ENCODE measurements around the gene B4GALNT3. TPM values are rescaled to one million over a fixed set of nuclear protein-coding genes. Genes with fewer than 3 reads are reported as not detected.

The B4GALNT3 gene
- total RNA-seq, 2 experiments from 2014 or later = 3.4 to 5.4 TPM

- ChIA-PET CTCF (ENCODE audit: unreplicated experiment) (no interaction called here), POLR2A (no interaction called here)
- DNase-seq (ENCODE audit: low spot score) = no peak
- H3K9me3 ChIP-seq (ENCODE audit: low read length) = no peaks in the 10 kb centered on the region
- intact Hi-C loops (cut with micrococcal nuclease; ENCODE audit: unreplicated experiment) = no loop called here
- no peaks in the 10 kb centered on the region for H3K4me1 ChIP-seq (ENCODE audit: insufficient read depth, low read length, poor library complexity, severe bottlenecking)
- no TSS peak for BruUV-seq (replicated peaks)
- no peak overlapping the region for H3K4me2 ChIP-seq (ENCODE audit: low read length)
- H3K4me3 ChIP-seq (ENCODE audit: low read depth, low read length, poor library complexity, severe bottlenecking) = no peak overlapping the region
- no peaks in the 10 kb centered on the region for H3K36me3 ChIP-seq (ENCODE audit: insufficient read depth, low read length)
- no peaks in the 10 kb centered on the region for H3K9me2 ChIP-seq (ENCODE audit: insufficient read depth, low read length)
- TF ChIP-seq EZH2phosphoT487 (IDR thresholded peaks at IDR 0.05; ENCODE audit: borderline replicate concordance, low read depth, low read length) (no peak), CTCF (conservative IDR thresholded peaks at IDR 0.05; ENCODE audit: low read length) (no peak)
- H4K20me1 ChIP-seq (ENCODE audit: insufficient read depth, low read length) = no peaks in the 10 kb centered on the region
- H3K79me2 ChIP-seq (ENCODE audit: insufficient read depth, low read depth, low read length) = no peaks in the 10 kb centered on the region
- no peak overlapping the region for H3K27ac ChIP-seq (ENCODE audit: low read depth, low read length, poor library complexity, severe bottlenecking)
- H2AFZ ChIP-seq (ENCODE audit: low read length) = no peak overlapping the region
Measured at GRCh38 chr12:602700-603068, 142.9 kb downstream of the B4GALNT3 start.

- intact Hi-C loops (cut with micrococcal nuclease; ENCODE audit: unreplicated experiment) = no loop called here
- H3K4me2 ChIP-seq (ENCODE audit: low read length) = no peak overlapping the region
Measured at GRCh38 chr12:604956-605355, 145.2 kb downstream of the B4GALNT3 start.

More at GRCh38 chr12:604956-605355, 145.2 kb downstream of the B4GALNT3 start:
- H2AFZ ChIP-seq (ENCODE audit: low read length) = no peak overlapping the region
- H3K9me2 ChIP-seq (ENCODE audit: insufficient read depth, low read length) = no peaks in the 10 kb centered on the region
- no TSS peak for BruUV-seq (replicated peaks)
- H3K4me1 ChIP-seq (ENCODE audit: insufficient read depth, low read length, poor library complexity, severe bottlenecking) = peaks cover 4% of the 10 kb centered on the region
- no peak overlapping the region for H3K4me3 ChIP-seq (ENCODE audit: low read depth, low read length, poor library complexity, severe bottlenecking)
- no peaks in the 10 kb centered on the region for H3K79me2 ChIP-seq (ENCODE audit: insufficient read depth, low read depth, low read length)
- H4K20me1 ChIP-seq (ENCODE audit: insufficient read depth, low read length) = no peaks in the 10 kb centered on the region
- H3K9me3 ChIP-seq (ENCODE audit: low read length) = no peaks in the 10 kb centered on the region
- H3K27ac ChIP-seq (ENCODE audit: low read depth, low read length, poor library complexity, severe bottlenecking) = no peak overlapping the region
- POLR2A ChIA-PET = interaction anchor here (0.6 kb wide), 1 partner anchor 55 kb away, joined by 3 read pairs; no protein-coding TSS in a partner anchor
- no peaks in the 10 kb centered on the region for H3K36me3 ChIP-seq (ENCODE audit: insufficient read depth, low read length)
- CTCF ChIA-PET (ENCODE audit: unreplicated experiment) = no interaction called here
- no peak for TF ChIP-seq CTCF (conservative IDR thresholded peaks at IDR 0.05; ENCODE audit: low read length)
- no peak for TF ChIP-seq EZH2phosphoT487 (IDR thresholded peaks at IDR 0.05; ENCODE audit: borderline replicate concordance, low read depth, low read length)
- DNase-seq (ENCODE audit: low spot score) = no peak

Data from OCI-LY7 (cell line).